GM23338 (cell line): Measurements from ENCODE around the gene TANGO2. TPM values are rescaled to one million over a fixed set of nuclear protein-coding genes. Genes with fewer than 3 reads are reported as not detected.

Experiments used
- ATAC-seq: fragments of 200-7000 bp; cut with Tn5 transposase; 3 replicates; pipeline ENCODE4 v1.9.1; 2020
- DNase-seq: peaks from one replicate; pipeline ENCODE4 v3.0.0-alpha.2; 2015; ENCODE audit warnings: low spot score
- H2AFZ ChIP-seq: fragments of 200-600 bp; sonication (generic); 2 replicates; pipeline ENCODE4 v1.8.0; 2016; ENCODE audit warnings: antibody characterized with exemption, mild to moderate bottlenecking, moderate library complexity
- H3F3A ChIP-seq: fragments of 200-600 bp; sonication (generic); replicated peaks from 2 replicates; pipeline ENCODE4 v1.8.0; 2017; ENCODE audit warnings: antibody characterized with exemption, mixed run types, low read depth
- H3K27ac ChIP-seq: fragments of 200-600 bp; sonication (generic); 2 replicates; pipeline ENCODE4 v1.6.1; 2016; ENCODE audit warnings: low read depth
- H3K27me3 ChIP-seq: fragments of 200-600 bp; sonication (generic); 2 replicates; pipeline ENCODE4 v1.8.0; 2016; ENCODE audit warnings: mild to moderate bottlenecking, mixed run types, moderate library complexity; ENCODE audit not compliant: insufficient read depth
- H3K36me3 ChIP-seq: fragments of 200-600 bp; sonication (generic); 2 replicates; pipeline ENCODE4 v1.8.0; 2016; ENCODE audit warnings: mild to moderate bottlenecking; ENCODE audit not compliant: insufficient read depth
- H3K4me1 ChIP-seq: fragments of 200-600 bp; sonication (generic); 2 replicates; pipeline ENCODE4 v1.8.0; 2016; ENCODE audit warnings: mild to moderate bottlenecking, moderate library complexity; ENCODE audit not compliant: insufficient read depth
- H3K4me2 ChIP-seq: fragments of 200-600 bp; sonication (generic); 2 replicates; pipeline ENCODE4 v1.7.1; 2017; ENCODE audit warnings: mixed run types
- H3K4me3 ChIP-seq: fragments of 200-600 bp; sonication (generic); 2 replicates; pipeline ENCODE4 v1.6.1; 2016; ENCODE audit warnings: mixed run types
- H3K79me2 ChIP-seq: fragments of 200-600 bp; sonication (generic); replicated peaks from 2 replicates; pipeline ENCODE4 v1.8.0; 2017; ENCODE audit warnings: mild to moderate bottlenecking; ENCODE audit not compliant: insufficient read depth
- H3K9me2 ChIP-seq: fragments of 200-600 bp; sonication (generic); 2 replicates; pipeline ENCODE4 v1.8.0; 2017; ENCODE audit not compliant: insufficient read depth
- H4K20me1 ChIP-seq: fragments of 200-600 bp; sonication (generic); replicated peaks from 2 replicates; pipeline ENCODE4 v1.8.0; 2017; ENCODE audit warnings: mild to moderate bottlenecking; ENCODE audit not compliant: insufficient read depth
- H3K27ac Mint-ChIP-seq: 2 replicates; pipeline ENCODE4 v1.8.0; 2020; ENCODE audit warnings: inconsistent platforms, mild to moderate bottlenecking, moderate library complexity, mixed read lengths
- H3K27me3 Mint-ChIP-seq: 3 replicates; pipeline ENCODE4 v1.8.0; 2022; ENCODE audit warnings: low read depth, mild to moderate bottlenecking, moderate library complexity, mixed read lengths, inconsistent platforms; ENCODE audit not compliant: insufficient read depth, poor library complexity
- H3K36me3 Mint-ChIP-seq: 3 replicates; pipeline ENCODE4 v1.8.0; 2021; ENCODE audit warnings: low read depth, mild to moderate bottlenecking, inconsistent platforms, moderate library complexity, mixed read lengths
- H3K4me1 Mint-ChIP-seq: 3 replicates; pipeline ENCODE4 v1.8.0; 2020; ENCODE audit warnings: mild to moderate bottlenecking, inconsistent platforms, mixed read lengths
- H3K4me3 Mint-ChIP-seq: 3 replicates; pipeline ENCODE4 v1.8.0; 2021; ENCODE audit warnings: moderate library complexity, mild to moderate bottlenecking, inconsistent platforms, mixed read lengths
- H3K9me3 Mint-ChIP-seq: 3 replicates; pipeline ENCODE4 v1.8.0; 2020; ENCODE audit warnings: moderate library complexity, mild to moderate bottlenecking, inconsistent platforms, mixed read lengths
- CREB1 ChIP-seq: fragments of 250-450 bp; sonication (Bioruptor Pico); IDR thresholded peaks from 2 replicates; pipeline ENCODE4 v1.5.0; 2020; ENCODE audit warnings: low read depth, mild to moderate bottlenecking, moderate library complexity
- CTCF ChIP-seq, 2 experiments: fragments of 200-600 bp in 1 of 2; sonication (generic) in 1 of 2; conservative IDR thresholded peaks; 2 replicates each; pipeline versions ENCODE4 v1.5.1 to v1.6.1; 2016 to 2017; ENCODE audit warnings: antibody characterized with exemption in 2 of 2, low read depth in 2 of 2, mild to moderate bottlenecking in 2 of 2, moderate library complexity in 1 of 2
- EZH2 ChIP-seq: fragments of 200-600 bp; sonication (generic); IDR thresholded peaks from one replicate; pipeline ENCODE4 v1.8.0; 2017; ENCODE audit warnings: antibody characterized with exemption, mild to moderate bottlenecking, low read depth; ENCODE audit not compliant: unreplicated experiment
- EZH2phosphoT487 ChIP-seq: fragments of 200-600 bp; sonication (generic); IDR thresholded peaks from one replicate; pipeline ENCODE4 v1.8.1; 2018; ENCODE audit warnings: antibody characterized with exemption; ENCODE audit not compliant: unreplicated experiment
- JUNB ChIP-seq: IDR thresholded peaks from one replicate; pipeline ENCODE4 v1.6.1; 2016; ENCODE audit warnings: antibody characterized with exemption; ENCODE audit not compliant: unreplicated experiment
- NANOG ChIP-seq: IDR thresholded peaks from 2 replicates; pipeline ENCODE4 v1.6.1; 2016; ENCODE audit warnings: antibody characterized with exemption, borderline replicate concordance
- POLR2AphosphoS5 ChIP-seq: IDR thresholded peaks from 2 replicates; pipeline ENCODE4 v1.6.1; 2016; ENCODE audit warnings: antibody characterized with exemption, low read depth
- REST ChIP-seq: IDR thresholded peaks from one replicate; pipeline ENCODE4 v1.6.1; 2018; ENCODE audit warnings: antibody characterized with exemption; ENCODE audit not compliant: unreplicated experiment
- STAT1 ChIP-seq: IDR thresholded peaks from one replicate; pipeline ENCODE4 v1.6.1; 2016; ENCODE audit warnings: antibody characterized with exemption; ENCODE audit not compliant: unreplicated experiment
- ZNF114 ChIP-seq: fragments of 250-450 bp; sonication (Bioruptor Pico); IDR thresholded peaks from 2 replicates; pipeline ENCODE4 v1.5.0; 2020; ENCODE audit warnings: mild to moderate bottlenecking, moderate library complexity
- ZNF331 ChIP-seq: fragments of 250-450 bp; sonication (Bioruptor Pico); IDR thresholded peaks from 2 replicates; pipeline ENCODE4 v1.5.0; 2020; ENCODE audit warnings: low read depth, mild to moderate bottlenecking, moderate library complexity
- polyA plus RNA-seq: library from polyadenylated mRNA; unstranded; fragments of >200 nt; fragmentation: Nextera tagmentation; extraction: Ambion mirVana; gene quantifications from 2 replicates; pipeline ENCODE4 v1.2.1, GENCODE V29; 2016
- total RNA-seq: library from RNA; depleted of rRNA; stranded (reverse); fragments of >200 nt; shearing (Covaris generic); gene quantifications from 2 replicates; pipeline ENCODE4 v1.2.3, GENCODE V29; 2014
- TF ChIP-seq, protein P1 (sequence below): IDR thresholded peaks from 2 replicates; pipeline ENCODE4 v1.6.1; 2016; ENCODE audit warnings: antibody characterized with exemption
- TF ChIP-seq, protein P2 (sequence below): fragments of 250-450 bp; sonication (Bioruptor Pico); IDR thresholded peaks from 2 replicates; pipeline ENCODE4 v1.5.0; 2020; ENCODE audit warnings: mild to moderate bottlenecking, moderate library complexity

The TANGO2 gene
- total and polyA plus RNA-seq, 2 experiments from 2014 or later = 6.9 to 15.0 TPM

DNA sequence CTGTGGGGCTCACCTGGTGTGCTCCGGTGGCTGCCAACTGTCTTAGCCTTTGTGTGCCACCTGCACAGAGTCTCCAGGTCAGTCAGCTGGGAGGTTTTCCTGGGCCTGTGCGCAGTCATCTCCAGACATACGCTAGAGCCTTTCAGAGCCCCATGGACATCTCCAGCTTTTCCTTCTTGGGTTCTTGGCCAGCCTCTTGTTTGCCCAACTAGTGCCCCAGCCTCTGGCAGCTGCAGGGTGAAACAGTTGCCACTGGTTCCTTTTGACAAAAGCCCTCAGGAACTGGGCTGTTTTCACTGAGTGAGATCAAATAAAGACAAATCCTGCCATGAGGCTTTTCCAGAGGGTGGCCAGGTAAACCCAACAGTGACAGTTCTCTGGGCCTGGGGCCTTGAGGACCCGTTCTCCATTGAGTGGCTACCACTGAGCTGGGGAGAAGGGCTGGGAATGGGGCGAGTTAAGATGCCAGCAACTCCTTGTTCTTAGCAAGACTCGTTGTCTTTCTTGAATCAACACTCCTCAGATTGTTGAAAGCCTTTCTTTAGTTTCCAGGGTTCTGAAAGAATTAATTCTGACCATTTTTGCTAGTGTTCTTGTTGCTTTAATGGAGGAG lies 78.3 kb downstream of the TANGO2 start:
- no peak for DNase-seq
- no peak overlapping the region for H3K4me2 ChIP-seq
- H2AFZ ChIP-seq = no peak overlapping the region
- Mint-ChIP-seq H3K9me3 (no peaks in the 10 kb centered on the region), H3K36me3 (peaks cover 95% of the 10 kb centered on the region), H3K4me3 (no peak overlapping the region), H3K4me1 (peaks cover 20% of the 10 kb centered on the region), H3K27ac (no peak overlapping the region), H3K27me3 (peaks cover 5% of the 10 kb centered on the region)
- H3F3A ChIP-seq = peaks cover 16% of the 10 kb centered on the region; the same call in 1 of the 2 replicates
- no peaks in the 10 kb centered on the region for H3K9me2 ChIP-seq
- H4K20me1 ChIP-seq = peaks cover 57% of the 10 kb centered on the region
- no peak overlapping the region for H3K4me3 ChIP-seq
- no peak overlapping the region for H3K27ac ChIP-seq
- H3K27me3 ChIP-seq = no peaks in the 10 kb centered on the region
- ATAC-seq = no peak
- no peak for TF ChIP-seq POLR2AphosphoS5
- TF ChIP-seq EZH2 = no peak
- TF ChIP-seq JUNB = no peak
- TF ChIP-seq ZNF114 = no peak
- no peak for TF ChIP-seq CREB1 (CRISPR knock-in tag)
- TF ChIP-seq, protein P1, sequence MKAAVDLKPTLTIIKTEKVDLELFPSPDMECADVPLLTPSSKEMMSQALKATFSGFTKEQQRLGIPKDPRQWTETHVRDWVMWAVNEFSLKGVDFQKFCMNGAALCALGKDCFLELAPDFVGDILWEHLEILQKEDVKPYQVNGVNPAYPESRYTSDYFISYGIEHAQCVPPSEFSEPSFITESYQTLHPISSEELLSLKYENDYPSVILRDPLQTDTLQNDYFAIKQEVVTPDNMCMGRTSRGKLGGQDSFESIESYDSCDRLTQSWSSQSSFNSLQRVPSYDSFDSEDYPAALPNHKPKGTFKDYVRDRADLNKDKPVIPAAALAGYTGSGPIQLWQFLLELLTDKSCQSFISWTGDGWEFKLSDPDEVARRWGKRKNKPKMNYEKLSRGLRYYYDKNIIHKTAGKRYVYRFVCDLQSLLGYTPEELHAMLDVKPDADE = no peak
- TF ChIP-seq STAT1 = no peak
- TF ChIP-seq EZH2phosphoT487 = no peak
- TF ChIP-seq CTCF (conservative IDR thresholded peaks at IDR 0.05; ENCODE audit: low read depth in 2 of 2) = no peak
- TF ChIP-seq REST = no peak
- TF ChIP-seq, protein P2, sequence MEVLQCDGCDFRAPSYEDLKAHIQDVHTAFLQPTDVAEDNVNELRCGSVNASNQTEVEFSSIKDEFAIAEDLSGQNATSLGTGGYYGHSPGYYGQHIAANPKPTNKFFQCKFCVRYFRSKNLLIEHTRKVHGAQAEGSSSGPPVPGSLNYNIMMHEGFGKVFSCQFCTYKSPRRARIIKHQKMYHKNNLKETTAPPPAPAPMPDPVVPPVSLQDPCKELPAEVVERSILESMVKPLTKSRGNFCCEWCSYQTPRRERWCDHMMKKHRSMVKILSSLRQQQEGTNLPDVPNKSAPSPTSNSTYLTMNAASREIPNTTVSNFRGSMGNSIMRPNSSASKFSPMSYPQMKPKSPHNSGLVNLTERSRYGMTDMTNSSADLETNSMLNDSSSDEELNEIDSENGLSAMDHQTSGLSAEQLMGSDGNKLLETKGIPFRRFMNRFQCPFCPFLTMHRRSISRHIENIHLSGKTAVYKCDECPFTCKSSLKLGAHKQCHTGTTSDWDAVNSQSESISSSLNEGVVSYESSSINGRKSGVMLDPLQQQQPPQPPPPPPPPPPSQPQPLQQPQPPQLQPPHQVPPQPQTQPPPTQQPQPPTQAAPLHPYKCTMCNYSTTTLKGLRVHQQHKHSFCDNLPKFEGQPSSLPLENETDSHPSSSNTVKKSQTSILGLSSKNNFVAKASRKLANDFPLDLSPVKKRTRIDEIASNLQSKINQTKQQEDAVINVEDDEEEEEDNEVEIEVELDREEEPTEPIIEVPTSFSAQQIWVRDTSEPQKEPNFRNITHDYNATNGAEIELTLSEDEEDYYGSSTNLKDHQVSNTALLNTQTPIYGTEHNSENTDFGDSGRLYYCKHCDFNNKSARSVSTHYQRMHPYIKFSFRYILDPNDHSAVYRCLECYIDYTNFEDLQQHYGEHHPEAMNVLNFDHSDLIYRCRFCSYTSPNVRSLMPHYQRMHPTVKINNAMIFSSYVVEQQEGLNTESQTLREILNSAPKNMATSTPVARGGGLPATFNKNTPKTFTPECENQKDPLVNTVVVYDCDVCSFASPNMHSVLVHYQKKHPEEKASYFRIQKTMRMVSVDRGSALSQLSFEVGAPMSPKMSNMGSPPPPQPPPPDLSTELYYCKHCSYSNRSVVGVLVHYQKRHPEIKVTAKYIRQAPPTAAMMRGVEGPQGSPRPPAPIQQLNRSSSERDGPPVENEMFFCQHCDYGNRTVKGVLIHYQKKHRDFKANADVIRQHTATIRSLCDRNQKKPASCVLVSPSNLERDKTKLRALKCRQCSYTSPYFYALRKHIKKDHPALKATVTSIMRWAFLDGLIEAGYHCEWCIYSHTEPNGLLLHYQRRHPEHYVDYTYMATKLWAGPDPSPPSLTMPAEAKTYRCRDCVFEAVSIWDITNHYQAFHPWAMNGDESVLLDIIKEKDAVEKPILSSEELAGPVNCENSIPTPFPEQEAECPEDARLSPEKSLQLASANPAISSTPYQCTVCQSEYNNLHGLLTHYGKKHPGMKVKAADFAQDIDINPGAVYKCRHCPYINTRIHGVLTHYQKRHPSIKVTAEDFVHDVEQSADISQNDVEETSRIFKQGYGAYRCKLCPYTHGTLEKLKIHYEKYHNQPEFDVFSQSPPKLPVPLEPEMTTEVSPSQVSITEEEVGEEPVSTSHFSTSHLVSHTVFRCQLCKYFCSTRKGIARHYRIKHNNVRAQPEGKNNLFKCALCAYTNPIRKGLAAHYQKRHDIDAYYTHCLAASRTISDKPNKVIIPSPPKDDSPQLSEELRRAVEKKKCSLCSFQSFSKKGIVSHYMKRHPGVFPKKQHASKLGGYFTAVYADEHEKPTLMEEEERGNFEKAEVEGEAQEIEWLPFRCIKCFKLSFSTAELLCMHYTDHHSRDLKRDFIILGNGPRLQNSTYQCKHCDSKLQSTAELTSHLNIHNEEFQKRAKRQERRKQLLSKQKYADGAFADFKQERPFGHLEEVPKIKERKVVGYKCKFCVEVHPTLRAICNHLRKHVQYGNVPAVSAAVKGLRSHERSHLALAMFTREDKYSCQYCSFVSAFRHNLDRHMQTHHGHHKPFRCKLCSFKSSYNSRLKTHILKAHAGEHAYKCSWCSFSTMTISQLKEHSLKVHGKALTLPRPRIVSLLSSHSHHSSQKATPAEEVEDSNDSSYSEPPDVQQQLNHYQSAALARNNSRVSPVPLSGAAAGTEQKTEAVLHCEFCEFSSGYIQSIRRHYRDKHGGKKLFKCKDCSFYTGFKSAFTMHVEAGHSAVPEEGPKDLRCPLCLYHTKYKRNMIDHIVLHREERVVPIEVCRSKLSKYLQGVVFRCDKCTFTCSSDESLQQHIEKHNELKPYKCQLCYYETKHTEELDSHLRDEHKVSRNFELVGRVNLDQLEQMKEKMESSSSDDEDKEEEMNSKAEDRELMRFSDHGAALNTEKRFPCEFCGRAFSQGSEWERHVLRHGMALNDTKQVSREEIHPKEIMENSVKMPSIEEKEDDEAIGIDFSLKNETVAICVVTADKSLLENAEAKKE (CRISPR knock-in tag) = no peak
- TF ChIP-seq ZNF331 (CRISPR knock-in tag) = no peak
- no peak for TF ChIP-seq NANOG
- H3K36me3 ChIP-seq = peaks cover 47% of the 10 kb centered on the region
- peaks cover 77% of the 10 kb centered on the region for H3K79me2 ChIP-seq
- H3K4me1 ChIP-seq = no peaks in the 10 kb centered on the region; the same call in 1 of the 2 replicates
